HepG2 (cell line): ENCODE data around the gene FN1. TPM values are rescaled to one million over a fixed set of nuclear protein-coding genes. Genes with fewer than 3 reads are reported as not detected.

Source experiments
- ARNTL ChIP-seq: sonication (generic); formaldehyde crosslinking; IDR thresholded peaks from 2 replicates; pipeline ENCODE4 v1.4.0; 2020; ENCODE audit warnings: mild to moderate bottlenecking, missing genetic modification reagents
- FOXO1 ChIP-seq: sonication (generic); formaldehyde crosslinking; IDR thresholded peaks from 2 replicates; pipeline ENCODE4 v1.4.0; 2020; ENCODE audit warnings: missing genetic modification reagents
- HNRNPL ChIP-seq: fragments of 200-400 bp; formaldehyde crosslinking; IDR thresholded peaks from 2 replicates; pipeline ENCODE4 v1.6.1; 2017; ENCODE audit warnings: mild to moderate bottlenecking, low read depth, low read length
- NFYC ChIP-seq: IDR thresholded peaks from 2 replicates; pipeline ENCODE4 v1.6.1; 2016; ENCODE audit warnings: missing genetic modification reagents, missing compliant biosample characterization
- RBFOX2 ChIP-seq: fragments of 200-400 bp; formaldehyde crosslinking; IDR thresholded peaks from 2 replicates; pipeline ENCODE4 v1.6.1; 2017; ENCODE audit warnings: low read depth, mild to moderate bottlenecking, low read length
- RXRB ChIP-seq: IDR thresholded peaks from 2 replicates; pipeline ENCODE4 v1.6.1; 2016; ENCODE audit warnings: borderline replicate concordance, missing genetic modification reagents, missing compliant biosample characterization
- SNAI1 ChIP-seq: sonication (generic); formaldehyde crosslinking; IDR thresholded peaks from 2 replicates; pipeline ENCODE4 v1.5.0; 2020; ENCODE audit warnings: mild to moderate bottlenecking, missing genetic modification reagents, borderline replicate concordance
- TAF1 ChIP-seq: sonication (generic); formaldehyde crosslinking; IDR thresholded peaks from 2 replicates; pipeline ENCODE4 v1.4.0; 2020; ENCODE audit warnings: missing genetic modification reagents
- ZBTB40 ChIP-seq, 2 experiments: fragments of 450-650 bp in 1 of 2; sonication (generic) in 1 of 2; formaldehyde crosslinking in 1 of 2; IDR thresholded peaks; 2 replicates each; pipeline versions ENCODE4 v1.6.1 to v1.8.0; 2016 to 2022; ENCODE audit warnings: antibody characterized with exemption in 1 of 2, mild to moderate bottlenecking in 1 of 2, missing genetic modification reagents in 1 of 2
- ZNF124 ChIP-seq: sonication (generic); formaldehyde crosslinking; IDR thresholded peaks from 2 replicates; pipeline ENCODE4 v1.4.0; 2020; ENCODE audit warnings: missing genetic modification reagents
- ZNF350 ChIP-seq: sonication (generic); formaldehyde crosslinking; IDR thresholded peaks from 2 replicates; pipeline ENCODE4 v1.4.0; 2020; ENCODE audit warnings: mild to moderate bottlenecking, low read depth, missing genetic modification reagents, borderline replicate concordance
- polyA plus RNA-seq, 8 experiments: library from polyadenylated mRNA; depleted of rRNA in 3 of 8; stranded (reverse) in 7 of 8; unstranded in 1 of 8; fragments of >200 nt; fragmentation: Illumina TruSeq in 4 of 8; extraction: Trizol in 4 of 8; gene quantifications; 2 replicates each; pipeline versions ENCODE4 v1.2.1 to v1.2.3, GENCODE V29; 2011 to 2016; ENCODE audit warnings: low read depth in 4 of 8, missing spikeins in 1 of 8, mixed read lengths in 1 of 8; ENCODE audit not compliant: insufficient read depth in 1 of 8
- total RNA-seq, 5 experiments: library from RNA; depleted of rRNA; stranded (reverse); fragments of >200 nt; fragmentation: Illumina TruSeq; extraction: Trizol; gene quantifications; 2 replicates each; pipeline ENCODE4 v1.2.3, GENCODE V29; 2016; ENCODE audit warnings: low read depth in 1 of 5
- TF ChIP-seq, protein P1 (sequence below): sonication (generic); formaldehyde crosslinking; IDR thresholded peaks from 2 replicates; pipeline ENCODE4 v1.4.0; 2020; ENCODE audit warnings: mild to moderate bottlenecking, missing genetic modification reagents
- TF ChIP-seq, protein P2 (sequence below): sonication (generic); formaldehyde crosslinking; IDR thresholded peaks from 2 replicates; pipeline ENCODE4 v1.4.0; 2020; ENCODE audit warnings: missing genetic modification reagents, borderline replicate concordance
- TF ChIP-seq, protein P3 (sequence below): sonication (generic); formaldehyde crosslinking; IDR thresholded peaks from 2 replicates; pipeline ENCODE4 v1.4.0; 2020; ENCODE audit warnings: mild to moderate bottlenecking, missing genetic modification reagents, borderline replicate concordance

Gene FN1
- total and polyA plus RNA-seq, 2 of the 13 experiments (the other 11 are each of a cell fraction or from before 2014, with no cell fraction given) = 1,847 to 6,471 TPM

- TF ChIP-seq, protein P1, sequence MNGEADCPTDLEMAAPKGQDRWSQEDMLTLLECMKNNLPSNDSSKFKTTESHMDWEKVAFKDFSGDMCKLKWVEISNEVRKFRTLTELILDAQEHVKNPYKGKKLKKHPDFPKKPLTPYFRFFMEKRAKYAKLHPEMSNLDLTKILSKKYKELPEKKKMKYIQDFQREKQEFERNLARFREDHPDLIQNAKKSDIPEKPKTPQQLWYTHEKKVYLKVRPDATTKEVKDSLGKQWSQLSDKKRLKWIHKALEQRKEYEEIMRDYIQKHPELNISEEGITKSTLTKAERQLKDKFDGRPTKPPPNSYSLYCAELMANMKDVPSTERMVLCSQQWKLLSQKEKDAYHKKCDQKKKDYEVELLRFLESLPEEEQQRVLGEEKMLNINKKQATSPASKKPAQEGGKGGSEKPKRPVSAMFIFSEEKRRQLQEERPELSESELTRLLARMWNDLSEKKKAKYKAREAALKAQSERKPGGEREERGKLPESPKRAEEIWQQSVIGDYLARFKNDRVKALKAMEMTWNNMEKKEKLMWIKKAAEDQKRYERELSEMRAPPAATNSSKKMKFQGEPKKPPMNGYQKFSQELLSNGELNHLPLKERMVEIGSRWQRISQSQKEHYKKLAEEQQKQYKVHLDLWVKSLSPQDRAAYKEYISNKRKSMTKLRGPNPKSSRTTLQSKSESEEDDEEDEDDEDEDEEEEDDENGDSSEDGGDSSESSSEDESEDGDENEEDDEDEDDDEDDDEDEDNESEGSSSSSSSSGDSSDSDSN (CRISPR knock-in tag) = no peak
- TF ChIP-seq ZBTB40 (IDR thresholded peaks at IDR 0.05) = no peak
- no peak for TF ChIP-seq ZBTB40 (CRISPR knock-in tag; IDR thresholded peaks at IDR 0.05)
- peak; percentile 76 for TF ChIP-seq RBFOX2
- no peak for TF ChIP-seq ZNF124
- TF ChIP-seq, protein P2, sequence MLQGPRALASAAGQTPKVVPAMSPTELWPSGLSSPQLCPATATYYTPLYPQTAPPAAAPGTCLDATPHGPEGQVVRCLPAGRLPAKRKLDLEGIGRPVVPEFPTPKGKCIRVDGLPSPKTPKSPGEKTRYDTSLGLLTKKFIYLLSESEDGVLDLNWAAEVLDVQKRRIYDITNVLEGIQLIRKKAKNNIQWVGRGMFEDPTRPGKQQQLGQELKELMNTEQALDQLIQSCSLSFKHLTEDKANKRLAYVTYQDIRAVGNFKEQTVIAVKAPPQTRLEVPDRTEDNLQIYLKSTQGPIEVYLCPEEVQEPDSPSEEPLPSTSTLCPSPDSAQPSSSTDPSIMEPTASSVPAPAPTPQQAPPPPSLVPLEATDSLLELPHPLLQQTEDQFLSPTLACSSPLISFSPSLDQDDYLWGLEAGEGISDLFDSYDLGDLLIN (CRISPR knock-in tag) = no peak
- no peak for TF ChIP-seq NFYC
- no peak for TF ChIP-seq TAF1 (CRISPR knock-in tag)
- no peak for TF ChIP-seq ARNTL (CRISPR knock-in tag)
- no peak for TF ChIP-seq FOXO1 (CRISPR knock-in tag)
- no peak for TF ChIP-seq HNRNPL
- no peak for TF ChIP-seq RXRB (CRISPR knock-in tag)
- TF ChIP-seq ZNF350 = no peak
- TF ChIP-seq, protein P3, sequence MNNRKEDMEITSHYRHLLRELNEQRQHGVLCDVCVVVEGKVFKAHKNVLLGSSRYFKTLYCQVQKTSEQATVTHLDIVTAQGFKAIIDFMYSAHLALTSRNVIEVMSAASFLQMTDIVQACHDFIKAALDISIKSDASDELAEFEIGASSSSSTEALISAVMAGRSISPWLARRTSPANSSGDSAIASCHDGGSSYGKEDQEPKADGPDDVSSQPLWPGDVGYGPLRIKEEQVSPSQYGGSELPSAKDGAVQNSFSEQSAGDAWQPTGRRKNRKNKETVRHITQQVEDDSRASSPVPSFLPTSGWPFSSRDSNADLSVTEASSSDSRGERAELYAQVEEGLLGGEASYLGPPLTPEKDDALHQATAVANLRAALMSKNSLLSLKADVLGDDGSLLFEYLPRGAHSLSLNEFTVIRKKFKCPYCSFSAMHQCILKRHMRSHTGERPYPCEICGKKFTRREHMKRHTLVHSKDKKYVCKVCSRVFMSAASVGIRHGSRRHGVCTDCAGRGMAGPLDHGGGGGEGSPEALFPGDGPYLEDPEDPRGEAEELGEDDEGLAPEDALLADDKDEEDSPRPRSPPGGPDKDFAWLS = no peak
- no peak for TF ChIP-seq SNAI1 (CRISPR knock-in tag)
Measured at GRCh38 chr2:215431290-215431689, 4.6 kb downstream of the FN1 start (continued).
